ENCODE results near the gene INO80.

DNA sequence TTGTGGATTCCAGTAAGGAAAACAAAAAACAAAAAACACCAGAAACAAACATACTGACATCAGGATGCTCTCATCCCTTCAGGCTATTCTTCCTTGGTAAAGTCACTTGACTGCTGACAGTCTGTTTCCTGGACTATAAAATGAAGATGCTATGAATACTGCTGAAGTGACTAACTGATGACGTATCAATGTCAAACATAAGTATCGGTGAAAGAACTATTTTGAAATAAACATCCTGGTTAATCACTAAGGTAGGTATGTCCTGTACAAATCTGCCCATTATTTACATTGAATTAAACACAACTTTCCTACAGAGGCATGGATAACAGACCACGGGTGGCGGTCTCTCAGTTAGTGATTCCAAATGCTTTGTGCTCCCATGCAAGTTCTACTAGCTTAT lies 116.9 kb downstream of the INO80 start:
- no peak for TF ChIP-seq POLR2A (IDR thresholded peaks at IDR 0.05)
- TF ChIP-seq, protein P1, sequence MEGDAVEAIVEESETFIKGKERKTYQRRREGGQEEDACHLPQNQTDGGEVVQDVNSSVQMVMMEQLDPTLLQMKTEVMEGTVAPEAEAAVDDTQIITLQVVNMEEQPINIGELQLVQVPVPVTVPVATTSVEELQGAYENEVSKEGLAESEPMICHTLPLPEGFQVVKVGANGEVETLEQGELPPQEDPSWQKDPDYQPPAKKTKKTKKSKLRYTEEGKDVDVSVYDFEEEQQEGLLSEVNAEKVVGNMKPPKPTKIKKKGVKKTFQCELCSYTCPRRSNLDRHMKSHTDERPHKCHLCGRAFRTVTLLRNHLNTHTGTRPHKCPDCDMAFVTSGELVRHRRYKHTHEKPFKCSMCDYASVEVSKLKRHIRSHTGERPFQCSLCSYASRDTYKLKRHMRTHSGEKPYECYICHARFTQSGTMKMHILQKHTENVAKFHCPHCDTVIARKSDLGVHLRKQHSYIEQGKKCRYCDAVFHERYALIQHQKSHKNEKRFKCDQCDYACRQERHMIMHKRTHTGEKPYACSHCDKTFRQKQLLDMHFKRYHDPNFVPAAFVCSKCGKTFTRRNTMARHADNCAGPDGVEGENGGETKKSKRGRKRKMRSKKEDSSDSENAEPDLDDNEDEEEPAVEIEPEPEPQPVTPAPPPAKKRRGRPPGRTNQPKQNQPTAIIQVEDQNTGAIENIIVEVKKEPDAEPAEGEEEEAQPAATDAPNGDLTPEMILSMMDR (IDR thresholded peaks at IDR 0.05), result no peak
